Mucosa of gallbladder (tissue), 1 donor: ENCODE measurements around the gene ASB10. TPM values are rescaled to one million over a fixed set of nuclear protein-coding genes. Genes with fewer than 3 reads are reported as not detected.

ENCODE experiments used
- DNase-seq: peaks from one replicate; pipeline ENCODE4 v3.0.0-alpha.2; 2020; ENCODE audit warnings: low spot score
- total RNA-seq: library from RNA; stranded (reverse); gene quantifications from one replicate; pipeline ENCODE4 v1.2.1, GENCODE V29; 2021
- donor health status: DM: no; HTN: no; CAD: no.

ASB10 gene
- total RNA-seq, 1 donor from 2014 or later: not detected

GRCh38 chr7:151187409-151188251 lies 580 bp upstream of the ASB10 start:
- no peak for DNase-seq

GRCh38 chr7:151185762-151186639 lies 1.0 kb downstream of the ASB10 start:
- DNase-seq: no peak

- DNase-seq: no peak
Observed at GRCh38 chr7:151181011-151181431, 6.0 kb downstream of the ASB10 start.

GRCh38 chr7:151179946-151180345 lies 7.1 kb downstream of the ASB10 start:
- no peak for DNase-seq

GRCh38 chr7:151179287-151179860 lies 7.7 kb downstream of the ASB10 start:
- no peak for DNase-seq

- DNase-seq: no peak
Observed at GRCh38 chr7:151178831-151179230, 8.2 kb downstream of the ASB10 start.

GRCh38 chr7:151178236-151178635 lies 8.8 kb downstream of the ASB10 start:
- no peak for DNase-seq

- no peak for DNase-seq
Observed at GRCh38 chr7:151177310-151177709, 9.7 kb downstream of the ASB10 start.

- no peak for DNase-seq
Observed at GRCh38 chr7:151176401-151176800, 10.6 kb downstream of the ASB10 start.

GRCh38 chr7:151175793-151176311 lies 11.2 kb downstream of the ASB10 start:
- no peak for DNase-seq

- DNase-seq: no peak
Observed at GRCh38 chr7:151175047-151175792, 11.8 kb downstream of the ASB10 start.

- peak; percentile 31 for DNase-seq
Observed at GRCh38 chr7:151174246-151175046, 12.6 kb downstream of the ASB10 start.

GRCh38 chr7:151173386-151174245 lies 13.4 kb downstream of the ASB10 start:
- no peak for DNase-seq

- peak; percentile 76 for DNase-seq
Observed at GRCh38 chr7:151172273-151173141, 14.5 kb downstream of the ASB10 start.

- DNase-seq: no peak
Observed at GRCh38 chr7:151168787-151169162, 18.3 kb downstream of the ASB10 start.

- no peak for DNase-seq
Observed at GRCh38 chr7:151168003-151168786, 18.9 kb downstream of the ASB10 start.

- no peak for DNase-seq
Observed at GRCh38 chr7:151167197-151167961, 19.7 kb downstream of the ASB10 start, which contains the start of gene GBX1. Gene GBX1 (minus strand): TSS chr7:151167694. CDS start chr7:151167548, 146 bp downstream.
